ENCODE data around the gene ZGPAT. TPM values are rescaled to one million over a fixed set of nuclear protein-coding genes. Genes with fewer than 3 reads are reported as not detected.

ZGPAT gene
- total and polyA plus RNA-seq, 2 of the 13 experiments (the other 11 are each of a cell fraction or from before 2014, with no cell fraction given) = 23.0 to 41.9 TPM

DNA sequence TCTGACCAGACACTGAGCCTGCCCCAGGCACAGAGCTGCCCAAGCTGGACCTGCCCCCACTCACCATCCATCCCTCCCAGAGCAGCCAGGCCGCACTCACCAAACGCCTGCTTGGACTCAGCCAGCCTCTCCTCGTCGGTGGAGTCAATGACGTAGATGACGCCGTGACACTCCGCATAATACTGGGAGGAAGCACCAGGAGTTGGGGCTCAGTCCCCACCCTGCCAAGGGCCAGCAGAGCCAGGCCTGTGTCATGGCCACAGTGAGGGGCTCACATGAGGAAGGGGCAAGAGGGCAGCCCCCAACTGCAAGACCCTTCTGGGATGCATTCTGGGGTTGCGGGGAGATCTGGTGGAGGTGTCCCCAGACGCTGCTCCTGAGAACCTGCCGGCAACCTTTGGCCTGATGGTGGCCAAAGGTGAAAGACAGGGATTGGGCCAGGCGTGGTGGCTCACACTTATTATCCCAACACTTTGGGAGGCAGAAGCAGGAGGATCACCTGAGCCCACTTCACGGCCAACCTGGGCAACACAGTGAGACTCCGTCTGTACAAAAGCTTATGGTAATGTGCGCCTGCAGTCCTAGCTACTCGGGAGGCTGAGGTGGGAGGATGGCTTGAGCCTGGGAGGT, 5.7 kb upstream of the ZGPAT start (continued):
- TF ChIP-seq DNMT1 (CRISPR knock-in tag; IDR thresholded peaks at IDR 0.05) = 0 out of 2 replicates have a peak, but pooled peaks have one; percentile 74
- no peak for TF ChIP-seq HNRNPLL (IDR thresholded peaks at IDR 0.05; ENCODE audit: low read depth, low read length, poor library complexity, severe bottlenecking)
- TF ChIP-seq EED (CRISPR knock-in tag; IDR thresholded peaks at IDR 0.05) = 0 out of 2 replicates have a peak, but pooled peaks have one; percentile 34
- TF ChIP-seq AGO1 (IDR thresholded peaks at IDR 0.05; ENCODE audit: low read depth, low read length, poor library complexity, severe bottlenecking) = peak; percentile 54
- TF ChIP-seq FOSL2 (CRISPR knock-in tag; IDR thresholded peaks at IDR 0.05) = no peak
- peak; percentile 40; the same call in 1 of the 2 replicates for TF ChIP-seq ZNF788 (CRISPR knock-in tag; IDR thresholded peaks at IDR 0.05; ENCODE audit: borderline replicate concordance)
- 0 out of 2 replicates have a peak, but pooled peaks have one; percentile 43 for TF ChIP-seq NFKB2 (CRISPR knock-in tag; IDR thresholded peaks at IDR 0.05; ENCODE audit: borderline replicate concordance)
- no peak for TF ChIP-seq ZC3H13 (CRISPR knock-in tag; IDR thresholded peaks at IDR 0.05)

- Histone ChIP-seq H2AFZ (ENCODE audit: low read length) (no peak overlapping the region), H3K4me1 (ENCODE audit: insufficient read depth, low read length) (peaks cover 11% of the 10 kb centered on the region), H3K27me3 (ENCODE audit: control insufficient read depth in 1 of 2, insufficient read depth in 2 of 2, low read length in 2 of 2) (no peaks in the 10 kb centered on the region; a peak in 1 of 5 replicates), H3K9me3 (ENCODE audit: low read length) (no peaks in the 10 kb centered on the region), H3K79me2 (ENCODE audit: insufficient read depth, low read length) (peaks cover 22% of the 10 kb centered on the region), H3K27ac (ENCODE audit: extremely low read length, insufficient read depth, low read length) (no peak overlapping the region), H3K4me2 (ENCODE audit: low read depth, low read length) (no peak overlapping the region), H3K36me3 (replicated peaks in 1 of 2; ENCODE audit: control insufficient read depth in 1 of 2, insufficient read depth in 2 of 2, low read length in 2 of 2) (peaks cover 17 to 32% of the 10 kb centered on the region in 2 experiments), H4K20me1 (ENCODE audit: insufficient read depth, low read length) (peaks cover 10% of the 10 kb centered on the region; the same call in 1 of the 2 replicates), H3K4me3 (replicated peaks in 1 of 3; ENCODE audit: insufficient read depth in 1 of 3, low read depth in 2 of 3, low read length in 3 of 3) (no peak overlapping the region), H3K9ac (ENCODE audit: insufficient read depth, low read depth, low read length) (no peak overlapping the region)
- in situ Hi-C loops (cut with HindIII; ENCODE audit: extremely low pct_ligation_motif_present, low pct_unique_long_range_greater_than_20kb) (loop anchor here (10.0 kb wide), 1 partner anchor 82 kb away; no protein-coding TSS in a partner anchor), intact Hi-C loops (cut with micrococcal nuclease; ENCODE audit: unreplicated experiment) (no loop called here)
- DNase-seq (ENCODE audit: low spot score) (no peak), FAIRE-seq (no peak), ATAC-seq (no peak)
- no TSS peak for BruUV-seq (replicated peaks)
- CTCF ChIA-PET (ENCODE audit: low intra/inter-chr PET ratio, low total read pairs) = no interaction called here
- POLR2A ChIA-PET = interaction anchor here (0.8 to 12.4 kb wide), 4 partner anchors 33 to 165 kb away, joined by 4 to 190 read pairs (median 8); partner anchors contain the start of genes LIME1, SLC2A4RG and TPD52L2
- 91% methylated on average over 11 of the region's 13 CpGs for WGBS (ENCODE audit: low lambda C conversion rate)
- TF ChIP-seq ZNF10 (CRISPR knock-in tag; IDR thresholded peaks at IDR 0.05; ENCODE audit: borderline replicate concordance, low read depth) (no peak), ZNF12 (CRISPR knock-in tag; IDR thresholded peaks at IDR 0.05) (no peak), KAT2B (IDR thresholded peaks at IDR 0.05; ENCODE audit: borderline replicate concordance, low read depth, low read length) (no peak), GPBP1L1 (CRISPR knock-in tag; IDR thresholded peaks at IDR 0.05) (no peak), SP5 (CRISPR knock-in tag; IDR thresholded peaks at IDR 0.05; ENCODE audit: borderline replicate concordance, low read depth) (no peak), NPAS2 (CRISPR knock-in tag; IDR thresholded peaks at IDR 0.05; ENCODE audit: borderline replicate concordance) (no peak), POLR2G (IDR thresholded peaks at IDR 0.05; ENCODE audit: low read depth, low read length) (peak; percentile 55), STAT5B (CRISPR knock-in tag; IDR thresholded peaks at IDR 0.05) (no peak), KDM1A (CRISPR knock-in tag; IDR thresholded peaks at IDR 0.05) (no peak), ZNF232 (CRISPR knock-in tag; IDR thresholded peaks at IDR 0.05; ENCODE audit: borderline replicate concordance) (no peak), ZFY (CRISPR knock-in tag; IDR thresholded peaks at IDR 0.05) (peak; percentile 12; the same call in 1 of the 2 replicates), SP1 (IDR thresholded peaks at IDR 0.05) (no peak), SP1 (CRISPR knock-in tag; IDR thresholded peaks at IDR 0.05) (0 out of 2 replicates have a peak, but pooled peaks have one; percentile 21)
These were observed 4.9 kb upstream of the ZGPAT start for GRCh38 chr20:63702751-63703470.
